ENCODE results near the gene CYTH1. TPM values are rescaled to one million over a fixed set of nuclear protein-coding genes. Genes with fewer than 3 reads are reported as not detected.

Gene CYTH1
- total RNA-seq, 2 experiments from 2014 or later = 73.0 to 148 TPM

DNA sequence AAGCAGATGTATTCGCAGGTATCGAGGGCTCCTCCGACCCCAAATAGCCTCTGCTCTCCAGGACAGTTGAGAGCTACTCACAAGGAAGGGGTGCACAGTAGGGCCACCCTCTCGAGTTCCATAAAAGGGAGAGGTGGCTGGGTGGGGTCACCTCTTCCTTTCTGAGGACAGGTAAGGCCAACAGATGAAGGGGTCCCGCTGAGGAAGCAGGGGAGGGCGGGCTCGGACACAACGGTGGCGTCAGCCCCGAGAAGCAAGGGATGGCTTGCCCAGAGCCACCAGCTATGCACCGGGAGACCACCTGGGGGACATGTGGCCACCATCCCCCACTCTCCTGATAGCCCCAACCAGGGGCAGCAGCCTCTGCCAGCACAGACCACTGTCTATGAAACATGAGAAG, 15.1 kb upstream of the CYTH1 start:
- intact Hi-C loops (cut with micrococcal nuclease; ENCODE audit: unreplicated experiment) = no loop called here
- H3K4me2 ChIP-seq (ENCODE audit: low read length) = no peak overlapping the region
- peaks cover 91% of the 10 kb centered on the region for H3K36me3 ChIP-seq (ENCODE audit: insufficient read depth, low read length)
- no peaks in the 10 kb centered on the region for H3K4me1 ChIP-seq (ENCODE audit: insufficient read depth, low read length, poor library complexity, severe bottlenecking)
- no peak for DNase-seq (ENCODE audit: low spot score)
- BruUV-seq (replicated peaks) = no TSS peak
- H3K4me3 ChIP-seq (ENCODE audit: low read depth, low read length, poor library complexity, severe bottlenecking) = no peak overlapping the region
- ChIA-PET POLR2A (no interaction called here), CTCF (ENCODE audit: unreplicated experiment) (interaction anchor here (0.7 kb wide), 1 partner anchor 79 kb away, joined by 8 read pairs; no protein-coding TSS in a partner anchor)
- no peak overlapping the region for H3K27ac ChIP-seq (ENCODE audit: low read depth, low read length, poor library complexity, severe bottlenecking)
- 0 out of 2 replicates have a peak, but pooled peaks cover 3% of the 10 kb centered on the region for H4K20me1 ChIP-seq (ENCODE audit: insufficient read depth, low read length)
- TF ChIP-seq, protein P1, sequence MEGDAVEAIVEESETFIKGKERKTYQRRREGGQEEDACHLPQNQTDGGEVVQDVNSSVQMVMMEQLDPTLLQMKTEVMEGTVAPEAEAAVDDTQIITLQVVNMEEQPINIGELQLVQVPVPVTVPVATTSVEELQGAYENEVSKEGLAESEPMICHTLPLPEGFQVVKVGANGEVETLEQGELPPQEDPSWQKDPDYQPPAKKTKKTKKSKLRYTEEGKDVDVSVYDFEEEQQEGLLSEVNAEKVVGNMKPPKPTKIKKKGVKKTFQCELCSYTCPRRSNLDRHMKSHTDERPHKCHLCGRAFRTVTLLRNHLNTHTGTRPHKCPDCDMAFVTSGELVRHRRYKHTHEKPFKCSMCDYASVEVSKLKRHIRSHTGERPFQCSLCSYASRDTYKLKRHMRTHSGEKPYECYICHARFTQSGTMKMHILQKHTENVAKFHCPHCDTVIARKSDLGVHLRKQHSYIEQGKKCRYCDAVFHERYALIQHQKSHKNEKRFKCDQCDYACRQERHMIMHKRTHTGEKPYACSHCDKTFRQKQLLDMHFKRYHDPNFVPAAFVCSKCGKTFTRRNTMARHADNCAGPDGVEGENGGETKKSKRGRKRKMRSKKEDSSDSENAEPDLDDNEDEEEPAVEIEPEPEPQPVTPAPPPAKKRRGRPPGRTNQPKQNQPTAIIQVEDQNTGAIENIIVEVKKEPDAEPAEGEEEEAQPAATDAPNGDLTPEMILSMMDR (conservative IDR thresholded peaks at IDR 0.05; ENCODE audit: low read length) = no peak
- TF ChIP-seq EZH2phosphoT487 (IDR thresholded peaks at IDR 0.05; ENCODE audit: borderline replicate concordance, low read depth, low read length) = no peak
- H3K79me2 ChIP-seq (ENCODE audit: insufficient read depth, low read depth, low read length) = no peaks in the 10 kb centered on the region
- no peaks in the 10 kb centered on the region for H3K9me2 ChIP-seq (ENCODE audit: insufficient read depth, low read length)
- no peak overlapping the region for H2AFZ ChIP-seq (ENCODE audit: low read length)
- H3K9me3 ChIP-seq (ENCODE audit: low read length) = no peaks in the 10 kb centered on the region

DNA sequence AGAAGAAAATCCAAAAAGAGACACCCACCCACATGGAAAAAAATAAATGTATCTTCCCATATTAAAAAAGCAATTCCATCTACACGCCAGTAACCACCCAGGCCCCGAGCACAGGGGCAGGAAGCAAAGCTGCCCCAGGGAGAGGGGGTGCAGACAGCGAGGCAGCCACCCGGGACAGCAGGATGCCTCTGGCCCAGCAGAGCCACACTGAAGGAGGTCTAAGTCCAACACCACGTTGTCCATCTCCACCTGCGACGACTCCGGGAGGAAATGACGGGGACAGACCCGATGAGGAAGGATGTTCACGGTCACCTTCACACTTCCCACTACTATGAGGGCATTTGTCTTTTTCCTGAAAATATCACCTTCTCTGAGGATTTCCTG, 14.4 kb upstream of the CYTH1 start:
- POLR2A ChIA-PET = no interaction called here
- H3K27ac ChIP-seq (ENCODE audit: low read depth, low read length, poor library complexity, severe bottlenecking) = no peak overlapping the region
- H3K4me3 ChIP-seq (ENCODE audit: low read depth, low read length, poor library complexity, severe bottlenecking) = no peak overlapping the region
- intact Hi-C loops (cut with micrococcal nuclease; ENCODE audit: unreplicated experiment) = no loop called here
- CTCF ChIA-PET (ENCODE audit: unreplicated experiment) = interaction anchor here (0.7 kb wide), 1 partner anchor 78 kb away, joined by 8 read pairs; no protein-coding TSS in a partner anchor
- TF ChIP-seq, protein P1 (conservative IDR thresholded peaks at IDR 0.05; ENCODE audit: low read length) = no peak
- TF ChIP-seq EZH2phosphoT487 (IDR thresholded peaks at IDR 0.05; ENCODE audit: borderline replicate concordance, low read depth, low read length) = no peak
- no peak overlapping the region for H2AFZ ChIP-seq (ENCODE audit: low read length)
- no peak overlapping the region for H3K4me2 ChIP-seq (ENCODE audit: low read length)
- no peak for DNase-seq (ENCODE audit: low spot score)
- BruUV-seq (replicated peaks) = no TSS peak
- H4K20me1 ChIP-seq (ENCODE audit: insufficient read depth, low read length) = 0 out of 2 replicates have a peak, but pooled peaks cover 3% of the 10 kb centered on the region
- no peaks in the 10 kb centered on the region for H3K9me2 ChIP-seq (ENCODE audit: insufficient read depth, low read length)
- peaks cover 92% of the 10 kb centered on the region for H3K36me3 ChIP-seq (ENCODE audit: insufficient read depth, low read length)
- no peaks in the 10 kb centered on the region for H3K4me1 ChIP-seq (ENCODE audit: insufficient read depth, low read length, poor library complexity, severe bottlenecking)
- no peaks in the 10 kb centered on the region for H3K79me2 ChIP-seq (ENCODE audit: insufficient read depth, low read depth, low read length)
- no peaks in the 10 kb centered on the region for H3K9me3 ChIP-seq (ENCODE audit: low read length)

DNA sequence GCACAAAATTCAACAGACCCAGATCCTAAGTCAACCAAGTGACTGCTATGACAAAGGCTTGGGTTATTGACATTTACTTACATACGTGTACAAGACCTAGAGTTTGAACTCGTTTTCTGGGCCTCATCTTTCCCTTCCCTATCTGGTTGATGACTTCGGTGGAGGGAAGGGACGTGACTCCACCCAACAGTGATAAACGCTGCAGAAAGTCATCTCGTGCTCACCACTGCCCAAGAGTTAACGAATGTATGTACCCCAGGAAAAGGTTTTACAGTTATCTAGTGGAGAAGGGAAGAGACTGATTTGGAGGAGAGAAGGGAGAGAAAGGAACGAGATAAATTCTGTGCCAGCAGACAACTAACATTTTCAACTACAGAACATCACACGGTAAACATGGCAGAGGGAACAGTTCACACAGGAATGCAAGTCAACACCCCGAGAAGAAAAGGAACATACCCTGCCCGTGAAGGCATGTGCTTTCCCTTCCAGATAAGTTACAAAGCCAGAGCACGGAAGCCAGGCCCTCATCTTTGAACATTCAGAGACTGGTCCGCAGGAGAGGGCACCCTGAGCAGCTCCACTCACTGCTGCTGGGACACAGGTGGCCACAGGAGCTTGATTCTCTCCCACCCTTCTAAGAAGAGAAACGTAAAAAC, 13.9 kb upstream of the CYTH1 start:
- H3K36me3 ChIP-seq (ENCODE audit: insufficient read depth, low read length) = peaks cover 90% of the 10 kb centered on the region
- CTCF ChIA-PET (ENCODE audit: unreplicated experiment) = no interaction called here

More for the DNA sequence above, 13.9 kb upstream of the CYTH1 start:
- Histone ChIP-seq H3K9me2 (ENCODE audit: insufficient read depth, low read length) (no peaks in the 10 kb centered on the region), H3K4me3 (ENCODE audit: low read depth, low read length, poor library complexity, severe bottlenecking) (no peak overlapping the region), H3K79me2 (ENCODE audit: insufficient read depth, low read depth, low read length) (no peaks in the 10 kb centered on the region), H3K4me2 (ENCODE audit: low read length) (no peak overlapping the region), H4K20me1 (ENCODE audit: insufficient read depth, low read length) (0 out of 2 replicates have a peak, but pooled peaks cover 3% of the 10 kb centered on the region), H3K9me3 (ENCODE audit: low read length) (no peaks in the 10 kb centered on the region), H2AFZ (ENCODE audit: low read length) (no peak overlapping the region), H3K4me1 (ENCODE audit: insufficient read depth, low read length, poor library complexity, severe bottlenecking) (no peaks in the 10 kb centered on the region), H3K27ac (ENCODE audit: low read depth, low read length, poor library complexity, severe bottlenecking) (no peak overlapping the region)
- no TSS peak for BruUV-seq (replicated peaks)
- no peak for DNase-seq (ENCODE audit: low spot score)
- POLR2A ChIA-PET = no interaction called here
- intact Hi-C loops (cut with micrococcal nuclease; ENCODE audit: unreplicated experiment) = no loop called here
- TF ChIP-seq, protein P1 (conservative IDR thresholded peaks at IDR 0.05; ENCODE audit: low read length) = no peak
- TF ChIP-seq EZH2phosphoT487 (IDR thresholded peaks at IDR 0.05; ENCODE audit: borderline replicate concordance, low read depth, low read length) = no peak

All from OCI-LY7 (cell line).